Measurements from ENCODE around the gene ACACB. TPM values are rescaled to one million over a fixed set of nuclear protein-coding genes. Genes with fewer than 3 reads are reported as not detected.
A peak's percentile ranks its signal among the peaks of the same experiment; 100 is the strongest.

The ACACB gene
- total RNA-seq, 1 donor from 2014 or later: 12.9 TPM

DNA sequence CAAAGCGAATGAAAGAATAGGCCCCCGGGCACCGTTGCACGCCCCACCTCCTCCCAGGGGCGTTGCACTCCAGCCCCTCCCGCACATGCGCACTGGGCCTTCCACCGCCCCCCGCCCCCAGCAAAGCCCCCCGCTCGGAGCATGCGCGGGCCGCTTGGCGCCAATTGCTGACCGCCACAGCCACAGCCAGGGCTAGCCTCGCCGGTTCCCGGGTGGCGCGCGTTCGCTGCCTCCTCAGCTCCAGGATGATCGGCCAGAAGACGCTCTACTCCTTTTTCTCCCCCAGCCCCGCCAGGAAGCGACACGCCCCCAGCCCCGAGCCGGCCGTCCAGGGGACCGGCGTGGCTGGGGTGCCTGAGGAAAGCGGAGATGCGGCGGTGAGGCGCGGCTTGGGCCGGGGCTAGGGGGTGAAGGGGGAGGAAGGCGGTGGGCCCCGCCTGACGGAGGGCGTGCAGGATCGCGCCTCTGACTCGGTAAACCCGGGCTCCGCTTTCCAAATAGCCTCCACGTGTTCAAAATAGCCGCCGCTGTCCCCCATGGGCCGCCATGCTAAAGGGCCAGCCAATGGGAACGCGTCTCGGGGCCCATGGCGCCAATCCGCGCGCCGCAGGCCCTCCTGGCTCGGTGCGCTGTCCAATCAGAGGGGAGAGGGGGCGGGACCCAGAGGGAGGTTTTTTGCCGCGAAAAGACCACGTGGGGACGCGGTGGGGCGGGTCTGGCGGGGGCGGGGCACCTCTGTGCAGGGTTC, 18.8 kb upstream of the ACACB start, which contains the start of gene UNG:
Gene UNG, plus strand, starts transcription at position 163 of the 748 bp plus-strand sequence. Its CDS starts 83 bp downstream, at position 246.
- H3K27me3 Mint-ChIP-seq (ENCODE audit: low read depth): no peaks in the 10 kb centered on the region
- H3K9me3 Mint-ChIP-seq: no peaks in the 10 kb centered on the region
- DNase-seq (ENCODE audit: low spot score): peak; percentile 94
- intact Hi-C loops (cut with micrococcal nuclease): loop anchor here (1.0 to 10.0 kb wide), 6 partner anchors 44 to 477 kb away; partner anchors contain the start of genes MMAB, MVK, SELPLG and SSH1
- peak within 1 kb of the TSS; percentile 71 for H3K27ac Mint-ChIP-seq
- H3K4me1 Mint-ChIP-seq (ENCODE audit: low read depth): peaks cover 35% of the 10 kb centered on the region
- H3K36me3 Mint-ChIP-seq (ENCODE audit: low read depth): peaks cover 39% of the 10 kb centered on the region
- peak within 1 kb of the TSS; percentile 89 for H3K4me3 Mint-ChIP-seq (ENCODE audit: low read depth)

DNA sequence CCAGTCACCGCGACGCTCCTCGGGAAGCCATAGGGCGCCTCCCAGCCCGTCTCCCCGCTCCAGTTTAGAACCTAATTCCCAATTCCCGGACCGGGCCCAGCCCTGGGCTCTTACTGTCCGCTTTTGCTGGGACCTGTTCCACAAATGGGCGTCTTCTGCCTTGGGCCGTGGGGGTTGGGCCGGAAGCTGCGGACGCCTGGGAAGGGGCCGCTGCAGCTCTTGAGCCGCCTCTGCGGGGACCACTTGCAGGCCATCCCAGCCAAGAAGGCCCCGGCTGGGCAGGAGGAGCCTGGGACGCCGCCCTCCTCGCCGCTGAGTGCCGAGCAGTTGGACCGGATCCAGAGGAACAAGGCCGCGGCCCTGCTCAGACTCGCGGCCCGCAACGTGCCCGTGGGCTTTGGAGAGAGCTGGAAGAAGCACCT, 18.2 kb upstream of the ACACB start:
- H3K27ac Mint-ChIP-seq: peak overlapping the region; percentile 65
- intact Hi-C loops (cut with micrococcal nuclease): loop anchor here (1.0 to 10.0 kb wide), 5 partner anchors 45 to 477 kb away; partner anchors contain the start of genes MMAB, MVK and SSH1
- H3K36me3 Mint-ChIP-seq (ENCODE audit: low read depth): peaks cover 41% of the 10 kb centered on the region
- peaks cover 29% of the 10 kb centered on the region for H3K4me1 Mint-ChIP-seq (ENCODE audit: low read depth)
- H3K4me3 Mint-ChIP-seq (ENCODE audit: low read depth): peak overlapping the region; percentile 89
- no peaks in the 10 kb centered on the region for H3K9me3 Mint-ChIP-seq
- no peaks in the 10 kb centered on the region for H3K27me3 Mint-ChIP-seq (ENCODE audit: low read depth)
- DNase-seq (ENCODE audit: low spot score): no peak

DNA sequence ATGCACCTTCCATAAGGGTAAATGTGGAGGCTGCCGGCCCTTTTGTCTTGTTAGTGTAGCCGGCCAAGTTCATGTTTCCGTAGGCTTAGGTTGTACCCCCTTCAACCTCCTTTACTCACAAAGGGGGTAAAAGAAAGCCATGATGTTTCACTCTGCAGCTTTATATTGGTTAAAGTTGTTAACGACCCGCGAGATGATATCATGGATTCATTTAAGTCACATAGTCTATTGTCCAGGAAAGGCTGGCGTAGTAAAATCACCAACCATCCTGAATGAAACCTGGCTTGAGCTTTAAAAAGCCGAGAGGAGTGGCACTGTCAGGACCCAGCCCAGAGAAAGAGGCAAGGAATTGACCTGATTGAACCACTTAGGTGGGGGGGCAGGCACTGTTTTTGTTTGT, 17.7 kb upstream of the ACACB start:
- intact Hi-C loops (cut with micrococcal nuclease): loop anchor here (1.0 to 10.0 kb wide), 5 partner anchors 45 to 476 kb away; partner anchors contain the start of genes MMAB, MVK and SSH1
- no peaks in the 10 kb centered on the region for H3K27me3 Mint-ChIP-seq (ENCODE audit: low read depth)
- H3K36me3 Mint-ChIP-seq (ENCODE audit: low read depth): peaks cover 43% of the 10 kb centered on the region
- H3K27ac Mint-ChIP-seq: peak overlapping the region; percentile 65
- DNase-seq (ENCODE audit: low spot score): no peak
- H3K9me3 Mint-ChIP-seq: no peaks in the 10 kb centered on the region
- H3K4me3 Mint-ChIP-seq (ENCODE audit: low read depth): peak overlapping the region; percentile 89
- H3K4me1 Mint-ChIP-seq (ENCODE audit: low read depth): peaks cover 25% of the 10 kb centered on the region

DNA sequence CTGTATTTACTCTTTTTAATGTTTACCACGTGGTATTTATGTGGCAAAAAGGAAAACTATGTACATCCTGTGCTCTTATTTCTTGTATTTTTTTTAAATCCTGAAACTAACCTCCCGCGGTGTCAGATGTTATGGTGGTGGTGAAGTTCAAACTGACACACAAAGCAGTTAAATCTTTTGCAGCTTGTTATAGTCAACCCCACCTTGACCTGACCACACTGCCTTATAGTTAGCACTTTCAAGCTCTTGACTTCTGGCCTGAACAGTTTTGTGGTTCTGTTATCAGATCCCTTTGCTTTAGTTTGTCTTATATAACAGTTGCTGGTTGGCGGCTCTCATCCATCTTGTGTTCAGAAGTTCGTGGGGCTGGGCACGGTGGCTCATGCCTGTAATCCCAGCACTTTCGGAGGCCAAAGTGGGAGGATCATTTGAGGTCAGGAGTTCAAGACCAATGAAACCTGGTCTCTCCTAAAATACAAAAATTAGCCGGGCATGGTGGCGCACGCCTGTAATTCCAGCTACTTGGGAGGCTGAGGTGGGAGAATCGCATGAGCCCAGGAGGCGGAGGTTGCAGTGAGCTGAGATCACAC, 16.9 kb upstream of the ACACB start:
- Mint-ChIP-seq H3K27ac (no peak overlapping the region), H3K36me3 (ENCODE audit: low read depth) (peaks cover 47% of the 10 kb centered on the region), H3K27me3 (ENCODE audit: low read depth) (no peaks in the 10 kb centered on the region), H3K4me3 (ENCODE audit: low read depth) (peak overlapping the region; percentile 89), H3K9me3 (no peaks in the 10 kb centered on the region), H3K4me1 (ENCODE audit: low read depth) (peaks cover 22% of the 10 kb centered on the region)
- no peak for DNase-seq (ENCODE audit: low spot score)
- intact Hi-C loops (cut with micrococcal nuclease): loop anchor here (2.0 to 10.0 kb wide), 4 partner anchors 55 to 475 kb away; partner anchors contain the start of genes MMAB, MVK and SSH1

DNA sequence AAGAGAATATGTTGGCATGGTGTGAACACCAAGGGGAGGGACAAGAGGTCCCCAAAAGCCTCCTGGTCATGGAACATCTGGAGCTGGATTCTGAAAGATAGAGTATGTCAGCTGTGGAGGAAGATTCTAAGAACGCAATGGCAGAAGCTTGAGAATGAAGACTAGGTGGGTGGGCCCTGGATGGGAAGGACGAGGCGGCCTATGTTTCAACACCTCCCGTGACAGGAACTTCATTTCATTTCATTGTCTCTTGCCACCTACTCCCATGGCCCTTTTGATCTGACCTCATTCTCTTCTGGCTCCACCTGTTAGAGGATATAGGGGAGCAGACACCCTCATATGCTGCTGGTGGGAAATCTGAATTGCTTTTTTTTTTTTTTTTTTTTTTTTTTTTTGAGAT, 15.6 kb upstream of the ACACB start:
- intact Hi-C loops (cut with micrococcal nuclease): no loop called here
- Mint-ChIP-seq H3K27me3 (ENCODE audit: low read depth) (no peaks in the 10 kb centered on the region), H3K27ac (no peak overlapping the region)

DNA sequence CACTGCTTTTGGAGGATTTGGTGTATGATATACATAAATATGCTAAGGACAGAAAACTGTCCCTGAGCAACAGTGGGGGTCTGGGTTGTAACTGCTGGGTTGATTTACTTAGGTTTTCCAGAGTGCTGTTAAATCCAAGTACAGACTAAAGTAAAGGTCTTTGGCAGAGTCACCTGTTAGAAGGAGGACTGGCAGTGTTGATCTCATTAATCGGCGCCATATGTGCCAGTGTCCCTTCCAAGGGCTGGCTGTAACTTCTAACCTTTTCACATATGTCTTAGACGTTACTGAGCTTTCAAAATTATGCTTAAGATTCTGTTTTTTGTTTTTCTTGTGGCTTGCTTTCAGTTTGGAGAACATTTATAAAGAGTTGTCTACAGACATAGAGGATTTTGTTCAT, 13.9 kb upstream of the ACACB start:
- Mint-ChIP-seq H3K9me3 (no peaks in the 10 kb centered on the region), H3K27me3 (ENCODE audit: low read depth) (no peaks in the 10 kb centered on the region), H3K4me1 (ENCODE audit: low read depth) (peaks cover 19% of the 10 kb centered on the region), H3K4me3 (ENCODE audit: low read depth) (no peak overlapping the region), H3K27ac (no peak overlapping the region), H3K36me3 (ENCODE audit: low read depth) (peaks cover 66% of the 10 kb centered on the region)
- DNase-seq (ENCODE audit: low spot score): no peak
- intact Hi-C loops (cut with micrococcal nuclease): no loop called here

More for the DNA sequence above, 15.6 kb upstream of the ACACB start:
- H3K36me3 Mint-ChIP-seq (ENCODE audit: low read depth): peaks cover 56% of the 10 kb centered on the region
- H3K4me1 Mint-ChIP-seq (ENCODE audit: low read depth): peaks cover 22% of the 10 kb centered on the region
- no peak for DNase-seq (ENCODE audit: low spot score)
- H3K4me3 Mint-ChIP-seq (ENCODE audit: low read depth): no peak overlapping the region
- no peaks in the 10 kb centered on the region for H3K9me3 Mint-ChIP-seq

DNA sequence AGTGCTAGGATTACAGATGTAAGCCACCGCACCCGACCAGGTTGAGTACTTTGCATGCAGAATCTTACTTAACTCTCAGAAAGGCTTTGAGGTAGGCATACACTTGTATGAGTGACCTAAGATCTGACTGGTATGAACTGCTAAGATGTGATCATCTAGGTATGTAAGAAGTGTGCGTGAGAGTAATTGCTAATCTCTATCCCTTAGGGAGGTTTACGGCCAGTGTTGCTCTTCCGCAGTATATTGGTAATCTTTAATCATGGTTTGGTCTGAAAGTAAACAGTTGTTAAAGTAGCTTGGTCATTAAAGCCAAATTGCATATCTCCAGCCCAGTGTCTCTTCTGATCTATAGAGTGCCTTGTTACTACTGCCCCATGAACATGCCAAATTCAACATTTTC, 11.2 kb upstream of the ACACB start:
- H3K27ac Mint-ChIP-seq: no peak overlapping the region
- H3K4me1 Mint-ChIP-seq (ENCODE audit: low read depth): peaks cover 6% of the 10 kb centered on the region
- DNase-seq (ENCODE audit: low spot score): no peak
- no peak overlapping the region for H3K4me3 Mint-ChIP-seq (ENCODE audit: low read depth)
- H3K27me3 Mint-ChIP-seq (ENCODE audit: low read depth): no peaks in the 10 kb centered on the region
- intact Hi-C loops (cut with micrococcal nuclease): no loop called here
- peaks cover 57% of the 10 kb centered on the region for H3K36me3 Mint-ChIP-seq (ENCODE audit: low read depth)
- no peaks in the 10 kb centered on the region for H3K9me3 Mint-ChIP-seq

DNA sequence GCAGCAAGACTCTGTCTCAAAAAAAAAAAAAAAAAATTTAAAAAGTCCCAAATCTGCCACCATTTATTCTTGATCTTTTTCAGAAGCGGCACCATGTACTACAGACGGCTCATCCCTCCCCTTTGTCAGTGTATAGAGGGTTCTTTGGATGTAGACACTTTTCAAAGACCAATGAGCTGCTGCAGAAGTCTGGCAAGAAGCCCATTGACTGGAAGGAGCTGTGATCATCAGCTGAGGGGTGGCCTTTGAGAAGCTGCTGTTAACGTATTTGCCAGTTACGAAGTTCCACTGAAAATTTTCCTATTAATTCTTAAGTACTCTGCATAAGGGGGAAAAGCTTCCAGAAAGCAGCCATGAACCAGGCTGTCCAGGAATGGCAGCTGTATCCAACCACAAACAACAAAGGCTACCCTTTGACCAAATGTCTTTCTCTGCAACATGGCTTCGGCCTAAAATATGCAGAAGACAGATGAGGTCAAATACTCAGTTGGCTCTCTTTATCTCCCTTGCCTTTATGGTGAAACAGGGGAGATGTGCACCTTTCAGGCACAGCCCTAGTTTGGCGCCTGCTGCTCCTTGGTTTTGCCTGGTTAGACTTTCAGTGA, 6.5 kb upstream of the ACACB start:
- H3K36me3 Mint-ChIP-seq (ENCODE audit: low read depth): peaks cover 36% of the 10 kb centered on the region
- DNase-seq (ENCODE audit: low spot score): no peak
- intact Hi-C loops (cut with micrococcal nuclease): loop anchor here (5.0 kb wide), 1 partner anchor 282 kb away; no protein-coding TSS in a partner anchor
- H3K27ac Mint-ChIP-seq: no peak overlapping the region
- peaks cover 10% of the 10 kb centered on the region for H3K4me1 Mint-ChIP-seq (ENCODE audit: low read depth)
- H3K9me3 Mint-ChIP-seq: no peaks in the 10 kb centered on the region
- no peak overlapping the region for H3K4me3 Mint-ChIP-seq (ENCODE audit: low read depth)
- H3K27me3 Mint-ChIP-seq (ENCODE audit: low read depth): no peaks in the 10 kb centered on the region

DNA sequence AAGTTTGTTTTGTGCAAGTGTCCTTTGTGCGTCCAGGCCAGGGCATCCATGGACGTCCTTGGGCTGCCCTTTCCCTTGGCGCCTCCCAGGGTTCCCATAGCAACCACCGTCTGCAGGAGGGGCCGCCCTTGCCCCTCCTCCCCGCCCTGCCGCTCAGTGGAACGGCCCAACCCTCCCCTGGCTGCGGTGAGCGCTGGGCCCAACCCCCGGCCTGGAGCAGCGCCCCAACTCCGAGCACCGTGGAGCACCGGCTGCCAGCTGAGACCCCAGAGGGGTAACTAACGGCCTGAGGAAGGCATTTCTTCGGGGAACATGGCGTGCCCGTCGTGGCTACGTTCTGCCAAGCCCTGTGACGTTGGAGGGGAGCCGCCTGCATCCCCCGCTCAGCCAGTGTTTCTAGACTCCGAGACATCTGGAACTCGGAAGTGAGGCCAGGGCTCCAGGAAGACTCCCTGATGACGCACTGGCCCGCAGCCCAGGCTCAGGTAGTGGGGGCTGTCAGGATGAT, 5.3 kb upstream of the ACACB start:
- Mint-ChIP-seq H3K9me3 (no peaks in the 10 kb centered on the region), H3K4me3 (ENCODE audit: low read depth) (peak overlapping the region; percentile 68), H3K27ac (peak overlapping the region; percentile 52), H3K4me1 (ENCODE audit: low read depth) (peaks cover 13% of the 10 kb centered on the region), H3K27me3 (ENCODE audit: low read depth) (no peaks in the 10 kb centered on the region), H3K36me3 (ENCODE audit: low read depth) (peaks cover 25% of the 10 kb centered on the region)
- DNase-seq (ENCODE audit: low spot score): peak; percentile 50
- intact Hi-C loops (cut with micrococcal nuclease): loop anchor here (5.0 kb wide), 1 partner anchor 281 kb away; no protein-coding TSS in a partner anchor

DNA sequence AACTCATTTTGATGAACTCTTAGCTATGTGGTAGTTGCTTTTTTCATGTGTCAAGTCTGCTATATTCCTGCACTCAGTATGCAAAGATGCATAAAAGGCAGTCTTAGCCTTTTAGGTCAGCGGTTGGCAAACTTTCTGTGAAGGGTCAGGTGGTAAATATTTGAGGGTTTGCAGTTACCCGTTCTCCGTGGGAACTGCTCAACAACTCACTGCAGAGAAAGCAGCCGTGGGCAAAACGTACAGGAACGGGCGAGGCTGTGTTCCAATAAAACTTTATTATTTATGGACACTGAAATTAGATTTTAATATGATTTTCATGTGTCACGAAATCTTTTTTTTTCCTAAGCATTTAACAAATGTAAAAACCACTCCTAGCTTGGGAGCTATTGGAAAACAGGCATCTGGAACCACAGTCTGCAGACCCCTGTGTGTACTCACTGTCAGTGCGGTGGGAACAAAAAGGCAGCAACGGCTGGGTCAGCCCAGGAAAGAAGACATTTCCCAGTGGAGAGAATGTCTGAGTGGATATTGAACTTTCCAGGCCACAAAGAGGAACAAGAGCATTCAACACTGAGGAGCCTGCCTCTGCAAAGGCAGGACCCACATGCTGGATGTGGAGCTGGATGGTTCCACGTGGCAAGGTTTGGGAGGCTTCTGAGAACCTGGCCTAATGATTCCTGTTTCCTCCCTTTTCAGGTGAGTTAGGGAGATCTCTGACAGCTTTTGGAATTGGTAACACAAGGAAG, 3.5 kb upstream of the ACACB start:
- Mint-ChIP-seq H3K9me3 (no peaks in the 10 kb centered on the region), H3K36me3 (ENCODE audit: low read depth) (peaks cover 18% of the 10 kb centered on the region), H3K4me3 (ENCODE audit: low read depth) (no peak overlapping the region), H3K4me1 (ENCODE audit: low read depth) (peaks cover 13% of the 10 kb centered on the region), H3K27me3 (ENCODE audit: low read depth) (no peaks in the 10 kb centered on the region), H3K27ac (no peak overlapping the region)
- DNase-seq (ENCODE audit: low spot score): no peak
- intact Hi-C loops (cut with micrococcal nuclease): loop anchor here (5.0 kb wide), 1 partner anchor 279 kb away; no protein-coding TSS in a partner anchor

DNA sequence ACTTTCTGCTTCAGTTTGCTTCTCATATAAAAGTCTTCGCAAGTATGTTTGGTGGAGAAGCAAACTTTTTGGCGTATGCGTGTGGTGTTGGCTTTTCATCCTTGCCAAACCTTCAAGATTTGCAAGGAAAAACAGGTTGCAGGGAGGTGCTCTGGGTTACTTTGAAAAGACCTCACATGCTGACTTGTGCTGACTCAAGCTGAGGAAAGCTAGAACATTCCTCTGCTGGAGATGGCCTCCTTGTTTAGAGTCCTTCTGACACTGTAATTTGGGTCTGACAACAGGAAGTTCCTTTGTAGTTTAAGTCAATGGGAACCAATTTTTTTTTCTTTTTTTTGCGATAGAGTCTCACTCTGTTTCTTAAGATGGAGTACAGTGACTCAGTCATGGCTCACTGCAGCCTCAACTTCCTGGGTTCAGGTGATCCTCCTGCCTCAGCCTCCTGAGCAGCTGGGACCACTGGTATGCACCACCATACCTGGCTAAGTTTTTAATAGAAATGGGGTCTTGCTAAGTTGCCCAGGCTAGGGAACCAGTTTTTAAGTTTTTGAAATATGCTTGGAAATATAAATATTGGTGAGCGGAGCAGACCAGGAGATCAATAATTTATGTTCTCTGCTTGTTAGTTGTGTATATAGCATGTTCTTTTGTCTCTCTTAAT, 2.6 kb upstream of the ACACB start:
- intact Hi-C loops (cut with micrococcal nuclease): loop anchor here (5.0 kb wide), 1 partner anchor 279 kb away; no protein-coding TSS in a partner anchor
- DNase-seq (ENCODE audit: low spot score): no peak
- H3K36me3 Mint-ChIP-seq (ENCODE audit: low read depth): peaks cover 16% of the 10 kb centered on the region
- no peaks in the 10 kb centered on the region for H3K27me3 Mint-ChIP-seq (ENCODE audit: low read depth)
- peaks cover 13% of the 10 kb centered on the region for H3K4me1 Mint-ChIP-seq (ENCODE audit: low read depth)
- no peak overlapping the region for H3K27ac Mint-ChIP-seq
- no peaks in the 10 kb centered on the region for H3K9me3 Mint-ChIP-seq
- H3K4me3 Mint-ChIP-seq (ENCODE audit: low read depth): no peak overlapping the region

Measured in activated T-helper 2 cell treated with anti-CD3 and anti-CD28 coated beads, Interferon-gamma antibody, Interleukin-2, Interleukin-4, amounts not matched to agents 10 μg/mL and 5 μg/mL and 100 μg/mL, durations not matched to agents 14 hours and 24 hours and 36 hours (primary cell).